IMR-90 (cell line): ENCODE results near the gene NRF1.

Source experiments
- FOS ChIP-seq: fragments of 150-350 bp; IDR thresholded peaks from 2 replicates; pipeline ENCODE4 v1.6.1; 2016; ENCODE audit warnings: low read depth, low read length
- MXI1 ChIP-seq: IDR thresholded peaks from 2 replicates; pipeline ENCODE4 v1.6.1; 2012; ENCODE audit warnings: low read depth, mild to moderate bottlenecking, low read length, moderate library complexity, borderline replicate concordance
- TF ChIP-seq, protein P1 (sequence below): conservative IDR thresholded peaks from 2 replicates; pipeline ENCODE4 v1.5.1; 2012; ENCODE audit warnings: mild to moderate bottlenecking, low read depth, low read length, improper control_type of control experiment

DNA sequence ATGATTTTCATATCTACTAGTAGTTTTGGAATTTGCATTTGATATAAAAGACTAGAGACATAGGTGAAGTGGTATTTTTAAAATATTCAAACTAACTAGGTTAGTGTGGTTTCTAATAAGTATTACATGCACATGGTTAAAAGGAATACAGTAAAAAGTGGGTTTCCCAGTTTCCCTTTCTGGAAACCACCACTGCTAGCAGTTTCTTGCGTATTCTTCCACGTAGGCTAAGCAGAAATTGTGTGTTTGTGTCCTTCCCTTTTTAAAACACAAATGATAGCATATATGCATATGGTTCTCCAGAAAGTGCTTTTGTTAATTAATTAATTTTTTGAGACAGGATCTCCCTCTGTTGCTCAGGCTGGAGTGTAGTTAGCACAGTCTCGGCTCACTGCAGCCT is 15.4 kb downstream of the NRF1 start:
- TF ChIP-seq, protein P1, sequence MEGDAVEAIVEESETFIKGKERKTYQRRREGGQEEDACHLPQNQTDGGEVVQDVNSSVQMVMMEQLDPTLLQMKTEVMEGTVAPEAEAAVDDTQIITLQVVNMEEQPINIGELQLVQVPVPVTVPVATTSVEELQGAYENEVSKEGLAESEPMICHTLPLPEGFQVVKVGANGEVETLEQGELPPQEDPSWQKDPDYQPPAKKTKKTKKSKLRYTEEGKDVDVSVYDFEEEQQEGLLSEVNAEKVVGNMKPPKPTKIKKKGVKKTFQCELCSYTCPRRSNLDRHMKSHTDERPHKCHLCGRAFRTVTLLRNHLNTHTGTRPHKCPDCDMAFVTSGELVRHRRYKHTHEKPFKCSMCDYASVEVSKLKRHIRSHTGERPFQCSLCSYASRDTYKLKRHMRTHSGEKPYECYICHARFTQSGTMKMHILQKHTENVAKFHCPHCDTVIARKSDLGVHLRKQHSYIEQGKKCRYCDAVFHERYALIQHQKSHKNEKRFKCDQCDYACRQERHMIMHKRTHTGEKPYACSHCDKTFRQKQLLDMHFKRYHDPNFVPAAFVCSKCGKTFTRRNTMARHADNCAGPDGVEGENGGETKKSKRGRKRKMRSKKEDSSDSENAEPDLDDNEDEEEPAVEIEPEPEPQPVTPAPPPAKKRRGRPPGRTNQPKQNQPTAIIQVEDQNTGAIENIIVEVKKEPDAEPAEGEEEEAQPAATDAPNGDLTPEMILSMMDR: no peak
- no peak for TF ChIP-seq MXI1
- no peak for TF ChIP-seq FOS
